Measurements from ENCODE around the gene TTLL10.
"Not testable (repeated sequence)": the region's sequence is repeated elsewhere in the genome, so short reads cannot be mapped to it uniquely, and the experiment has no call there.

TTLL10 gene

DNA sequence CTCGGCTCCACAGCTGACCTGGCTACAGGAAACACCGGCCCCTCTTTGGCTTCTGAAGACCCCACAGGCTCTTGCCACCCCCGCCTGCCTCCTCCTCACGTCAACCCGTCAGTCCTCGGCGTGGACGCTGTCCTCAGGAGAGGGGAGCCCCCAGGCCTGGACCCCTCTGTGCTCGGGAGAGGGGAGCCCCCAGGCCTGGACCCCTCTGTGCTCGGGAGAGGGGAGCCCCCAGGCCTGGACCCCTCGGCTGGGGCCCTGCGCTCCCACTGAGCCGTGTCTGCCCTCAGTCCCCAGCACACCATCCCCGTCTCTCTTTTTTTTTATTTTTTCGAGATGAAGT is 31.8 kb upstream of the TTLL10 start:
- no peak for DNase-seq

DNA sequence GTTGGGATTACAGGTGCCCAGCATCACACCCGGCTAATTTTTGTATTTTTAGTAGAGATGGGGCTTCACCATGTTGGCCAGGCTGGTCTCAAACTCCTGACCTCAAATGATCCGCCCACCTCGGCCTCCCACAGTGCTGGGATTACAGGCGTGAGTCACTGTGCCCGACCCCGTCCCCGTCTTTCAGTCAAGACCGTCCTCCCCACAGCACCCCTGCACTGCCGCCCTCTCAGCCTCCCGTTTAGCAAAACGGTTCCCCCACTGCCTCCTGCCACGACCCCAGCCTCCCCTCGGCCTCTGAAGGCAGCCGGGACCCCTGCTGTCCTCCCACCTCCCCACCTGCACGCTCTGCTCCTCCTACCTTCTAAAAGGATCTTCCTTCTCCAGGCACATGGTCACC is 31.3 kb upstream of the TTLL10 start:
- DNase-seq, result not testable (repeated sequence)

DNA sequence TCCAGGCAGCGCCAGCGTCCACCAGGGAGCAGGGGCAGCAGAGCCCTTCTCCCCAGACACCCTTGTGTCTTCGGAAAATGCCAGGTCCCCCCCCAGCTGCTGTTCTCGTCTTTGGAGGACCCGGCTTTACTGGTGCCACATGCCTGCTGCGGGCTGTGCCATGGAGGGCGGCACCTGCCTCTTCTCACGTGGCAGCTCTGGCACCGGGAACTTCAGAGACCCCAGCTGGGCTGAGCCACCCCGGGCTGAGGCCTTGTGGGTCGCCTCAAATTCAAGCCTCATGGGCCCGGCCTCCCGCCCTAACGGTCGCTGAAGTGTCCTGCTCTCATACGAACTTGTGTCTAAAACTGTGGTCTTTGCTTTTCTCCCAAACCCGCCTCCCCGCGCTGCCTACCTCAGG is 30.8 kb upstream of the TTLL10 start:
- no peak for DNase-seq

DNA sequence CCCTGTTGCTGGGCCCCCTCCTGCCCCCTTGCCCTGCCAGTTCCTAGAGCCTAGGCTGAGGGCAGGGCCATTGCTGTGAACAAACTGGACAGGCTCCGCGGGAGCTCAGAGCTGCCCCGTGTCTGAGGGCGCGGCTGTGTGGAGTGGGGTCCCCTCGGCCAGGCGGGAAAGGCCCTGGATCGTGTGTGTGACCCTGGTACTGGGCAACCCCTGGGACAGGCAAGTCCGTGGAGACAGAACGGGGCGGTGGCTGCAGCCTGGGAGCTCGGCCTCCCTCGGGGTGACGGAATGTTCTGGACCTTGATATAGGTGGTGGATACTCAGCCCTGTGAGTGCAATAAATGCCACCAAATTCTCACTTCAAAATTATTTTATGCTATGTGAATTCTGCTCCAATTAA is 30.0 kb upstream of the TTLL10 start:
- DNase-seq, result no peak

DNA sequence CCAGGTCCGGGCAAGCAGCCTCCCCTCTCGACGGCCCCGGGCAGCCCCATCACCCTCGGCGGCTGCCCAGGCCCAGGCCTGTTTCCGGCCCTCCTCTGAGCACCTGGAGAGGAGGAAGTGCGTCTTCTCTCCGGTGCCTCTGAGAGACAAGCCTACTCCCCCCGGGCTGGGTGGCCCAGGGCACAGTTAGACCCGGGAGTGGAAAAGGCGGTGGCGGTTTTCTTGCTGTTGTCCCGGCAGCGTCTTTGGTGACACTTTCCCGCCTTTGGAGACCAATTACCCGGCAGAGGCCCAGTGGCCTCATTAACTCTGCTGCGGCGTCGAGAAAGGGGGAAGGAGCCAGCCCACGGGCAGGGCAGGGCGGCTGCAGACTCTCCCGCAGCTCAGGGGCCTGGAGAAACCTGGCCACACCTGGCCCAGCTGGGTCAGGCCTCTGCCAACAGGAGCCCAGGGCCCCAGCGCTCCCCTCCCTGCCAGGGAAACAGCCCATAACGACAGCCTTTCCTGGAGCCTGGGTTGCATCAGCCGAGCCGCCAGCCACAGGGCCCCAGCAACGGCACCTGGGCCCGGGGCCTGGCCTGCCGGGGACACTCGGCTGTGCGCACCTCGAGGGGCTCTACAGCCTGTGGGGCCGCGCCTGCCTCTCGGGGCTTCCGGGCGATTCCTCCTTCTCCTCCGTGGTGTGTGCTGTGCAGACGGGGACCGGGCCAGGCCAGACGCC is 29.4 kb upstream of the TTLL10 start:
- DNase-seq, result peak; percentile 62

DNA sequence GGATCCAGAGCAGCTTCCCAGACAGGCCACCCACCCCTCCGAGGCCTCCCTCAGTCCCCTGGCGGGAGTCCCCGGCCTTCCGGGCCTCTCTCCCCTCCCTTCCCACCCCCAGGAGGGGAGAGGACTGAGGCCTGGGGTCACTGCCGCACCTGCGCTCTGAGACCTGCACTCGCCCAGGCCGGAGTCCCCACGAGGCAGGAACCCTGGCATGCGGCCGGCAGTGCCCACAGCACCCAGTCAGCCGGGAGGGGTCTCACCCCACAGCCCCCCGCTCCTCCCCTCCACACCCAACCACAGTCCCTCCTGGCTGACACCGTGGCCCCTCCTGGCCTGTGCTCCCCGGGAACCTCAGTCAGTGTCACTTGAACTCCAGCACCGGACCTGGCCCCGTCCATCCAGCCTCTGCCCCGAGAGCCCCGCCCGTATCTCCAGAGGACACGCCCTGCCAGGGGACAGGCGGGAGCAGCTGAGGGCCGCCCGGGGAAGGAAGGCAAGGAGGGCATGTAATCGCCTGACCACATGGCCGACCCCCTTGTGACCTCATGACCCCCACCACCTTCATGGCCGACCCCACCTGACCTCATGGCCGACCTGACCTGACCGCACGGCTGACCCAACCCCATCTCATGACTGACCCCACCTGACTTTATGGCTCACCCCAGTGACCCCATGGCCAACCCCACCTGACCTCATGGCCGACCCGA is 28.7 kb upstream of the TTLL10 start:
- no peak for DNase-seq

DNA sequence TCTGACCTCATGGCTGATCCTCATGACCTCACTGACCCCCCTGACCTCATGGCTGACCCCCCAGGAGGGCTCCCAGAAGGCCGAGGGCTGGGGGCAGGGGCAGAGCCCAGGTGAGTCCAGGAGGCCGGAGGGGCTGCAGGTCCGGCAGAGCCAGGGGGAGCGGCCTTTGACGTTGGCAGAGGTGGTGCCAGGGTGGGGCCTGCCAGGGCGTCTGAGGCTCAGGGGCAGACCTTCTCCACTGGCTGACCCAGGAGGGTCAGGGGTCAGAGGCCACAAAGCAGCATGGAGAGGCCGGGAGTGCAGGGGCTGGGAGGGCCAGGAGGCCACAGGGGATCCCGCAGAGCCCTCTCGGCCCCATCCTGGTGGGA is 28.1 kb upstream of the TTLL10 start:
- DNase-seq, result no peak

DNA sequence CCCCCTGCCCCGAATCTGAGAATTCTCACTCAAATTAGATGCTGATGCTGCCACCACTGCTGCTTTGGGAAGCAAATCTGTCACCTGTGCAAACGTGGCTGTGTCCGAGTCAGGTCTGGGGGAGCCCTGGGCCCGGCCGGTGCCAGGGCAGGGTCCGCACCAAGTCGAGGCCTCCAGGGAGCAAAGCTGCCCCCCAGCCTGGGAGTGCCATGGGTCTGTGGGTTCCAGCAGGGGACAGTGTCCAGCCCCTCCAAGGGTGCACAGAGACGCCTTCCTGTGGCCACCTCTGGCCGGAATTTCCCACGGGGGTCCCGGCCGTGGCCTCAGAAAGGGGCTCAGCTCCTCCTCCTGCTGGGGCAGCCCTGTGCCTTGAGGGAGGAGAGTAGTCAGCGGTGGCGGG is 27.7 kb upstream of the TTLL10 start:
- no peak for DNase-seq

DNA sequence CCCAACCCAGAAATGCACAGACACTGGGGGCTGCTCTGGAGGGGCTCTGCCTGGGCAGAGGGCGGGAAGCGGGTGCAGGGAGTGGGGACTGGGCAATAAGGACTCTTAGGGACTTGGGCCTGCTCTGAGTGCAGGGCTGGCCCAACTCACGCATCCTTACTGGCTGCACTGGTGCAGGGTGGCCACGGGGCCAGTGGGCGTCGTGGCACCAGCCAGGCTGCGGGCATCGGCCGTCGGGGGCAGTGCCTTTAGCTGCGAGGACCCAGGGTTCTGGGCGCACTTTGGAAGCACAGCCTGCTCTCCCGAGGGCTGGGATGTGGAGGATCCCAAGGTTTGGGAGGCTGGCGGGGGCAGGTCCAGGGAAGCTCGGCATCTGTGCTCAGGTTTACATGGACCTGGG is 27.1 kb upstream of the TTLL10 start:
- no peak for DNase-seq

DNA sequence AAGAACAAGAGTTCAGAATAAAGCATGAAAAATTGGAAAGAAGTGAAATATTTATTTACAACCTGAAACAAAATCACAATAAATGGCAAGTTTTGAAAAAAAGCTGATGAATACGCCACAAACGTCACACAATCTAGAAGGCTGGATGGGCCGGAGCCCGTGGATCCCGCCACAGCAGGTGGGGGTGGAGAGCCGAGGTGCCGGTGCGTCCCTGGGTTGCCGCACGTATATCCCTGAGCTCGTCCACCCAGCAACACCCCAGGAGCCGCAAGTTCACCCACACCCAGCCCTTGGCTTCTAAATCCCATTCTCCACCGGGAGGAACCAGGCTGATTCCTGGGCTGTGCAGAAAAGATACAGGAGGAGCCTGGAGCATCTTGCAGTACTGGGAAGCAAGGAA is 25.6 kb upstream of the TTLL10 start:
- DNase-seq, result no peak

DNA sequence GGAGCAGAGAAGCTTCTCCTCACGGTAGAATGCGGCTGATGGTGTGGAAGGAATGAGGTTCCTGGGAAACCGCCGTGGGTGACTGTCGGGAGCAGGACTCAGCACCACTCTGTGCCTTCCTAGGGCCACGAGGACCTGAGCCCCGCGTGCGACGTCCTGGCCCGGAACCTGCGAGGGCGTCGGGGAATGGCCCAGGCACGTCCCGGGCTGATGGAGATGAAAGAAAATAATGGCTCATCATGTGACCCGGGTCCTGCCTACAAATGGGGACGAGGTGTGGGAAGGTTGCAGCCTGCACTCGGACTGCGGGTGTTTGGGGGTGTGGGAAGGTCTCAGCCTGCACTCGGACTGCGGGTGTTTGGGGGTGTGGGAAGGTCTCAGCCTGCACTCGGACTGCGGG is 25.1 kb upstream of the TTLL10 start:
- DNase-seq, result no peak

DNA sequence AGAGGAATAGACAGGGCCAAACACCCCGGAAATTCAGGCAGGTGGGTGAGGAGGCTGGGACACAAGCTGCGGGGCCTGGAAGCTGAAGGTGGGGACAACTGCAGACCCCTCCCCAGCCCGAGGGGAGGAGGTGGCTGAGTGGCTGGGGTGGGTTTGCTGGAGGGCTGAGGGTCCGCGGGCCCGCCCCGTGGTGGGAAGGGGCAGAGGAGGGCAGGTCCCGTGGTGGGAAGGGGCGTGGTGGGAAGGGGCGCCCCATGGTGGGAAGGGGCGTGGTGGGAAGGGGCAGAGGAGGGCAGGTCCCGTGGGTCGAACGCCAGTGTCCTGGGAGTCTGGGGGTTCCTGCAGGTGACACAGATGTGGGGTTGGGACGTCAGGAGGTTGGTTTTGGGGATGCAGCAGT is 24.3 kb upstream of the TTLL10 start:
- DNase-seq, result no peak

DNA sequence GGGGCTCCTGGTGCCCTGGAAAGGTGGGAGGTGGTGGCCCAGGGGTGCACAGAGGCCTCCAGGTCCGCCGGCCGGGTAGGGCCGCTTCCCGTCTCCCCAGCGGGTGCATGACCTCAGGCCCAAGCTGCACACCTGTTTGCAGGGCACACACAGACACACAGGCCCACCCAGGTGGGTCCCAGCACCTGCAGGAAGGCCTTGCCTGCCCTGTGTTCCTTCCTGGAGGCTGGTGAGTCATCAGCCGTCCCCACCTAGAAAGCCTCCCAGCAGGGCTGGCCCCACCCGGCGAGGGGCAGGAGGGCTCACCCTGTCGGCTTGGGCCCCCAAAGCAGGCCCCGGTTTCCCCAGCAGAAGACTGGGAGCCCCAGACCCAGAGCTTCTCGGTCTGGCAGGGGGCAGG is 23.6 kb upstream of the TTLL10 start:
- DNase-seq, result no peak

DNA sequence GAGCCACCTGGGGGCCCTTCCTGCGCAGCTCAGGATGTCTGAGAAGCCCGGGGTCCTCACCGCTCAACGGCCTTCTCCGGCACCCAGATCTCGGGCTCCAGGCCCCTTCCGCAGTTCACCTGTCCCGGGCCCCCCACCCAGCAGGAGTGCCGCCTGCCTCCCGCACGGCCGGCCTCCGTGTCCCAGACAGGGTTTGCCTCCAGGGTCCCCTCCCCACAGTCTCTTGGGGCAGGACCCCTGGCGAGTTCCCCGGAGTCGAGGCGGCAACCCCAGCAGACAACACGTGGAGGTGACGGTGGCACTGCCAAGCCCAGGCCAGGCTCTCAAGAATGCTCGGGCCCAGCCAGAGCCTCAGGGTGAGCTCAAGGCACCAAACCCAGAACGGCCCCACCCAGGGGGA is 22.4 kb upstream of the TTLL10 start:
- DNase-seq, result no peak

DNA sequence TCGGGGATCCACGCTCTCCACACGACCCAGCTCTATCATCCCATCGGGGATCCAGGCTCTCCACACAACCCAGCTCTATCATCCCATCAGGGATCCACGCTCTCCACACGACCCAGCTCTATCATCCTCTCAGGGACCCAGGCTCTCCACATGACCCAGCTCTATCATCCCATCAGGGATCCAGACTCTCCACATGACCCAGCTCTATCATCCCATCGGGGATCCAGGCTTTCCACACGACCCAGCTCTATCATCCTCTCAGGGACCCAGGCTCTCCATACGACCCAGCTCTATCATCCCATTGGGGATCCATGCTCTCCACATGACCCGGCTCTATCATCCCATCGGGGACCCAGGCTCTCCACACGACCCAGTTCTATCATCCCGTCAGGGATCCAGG is 21.2 kb upstream of the TTLL10 start:
- DNase-seq, result not testable (repeated sequence)

DNA sequence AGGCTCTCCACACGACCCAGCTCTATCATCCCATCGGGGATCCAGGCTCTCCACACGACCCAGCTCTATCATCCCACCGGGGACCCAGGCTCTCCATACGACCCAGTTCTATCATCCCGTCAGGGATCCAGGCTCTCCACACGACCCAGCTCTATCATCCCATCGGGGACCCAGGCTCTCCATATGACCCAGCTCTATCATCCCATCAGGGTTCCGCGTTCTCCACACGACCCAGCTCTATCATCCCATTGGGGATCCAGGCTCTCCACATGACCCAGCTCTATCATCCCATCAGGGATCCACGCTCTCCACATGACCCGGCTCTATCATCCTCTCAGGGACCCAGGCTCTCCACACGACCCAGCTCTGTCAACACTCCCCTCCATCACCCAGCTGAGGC is 20.5 kb upstream of the TTLL10 start:
- DNase-seq, result not testable (repeated sequence)

DNA sequence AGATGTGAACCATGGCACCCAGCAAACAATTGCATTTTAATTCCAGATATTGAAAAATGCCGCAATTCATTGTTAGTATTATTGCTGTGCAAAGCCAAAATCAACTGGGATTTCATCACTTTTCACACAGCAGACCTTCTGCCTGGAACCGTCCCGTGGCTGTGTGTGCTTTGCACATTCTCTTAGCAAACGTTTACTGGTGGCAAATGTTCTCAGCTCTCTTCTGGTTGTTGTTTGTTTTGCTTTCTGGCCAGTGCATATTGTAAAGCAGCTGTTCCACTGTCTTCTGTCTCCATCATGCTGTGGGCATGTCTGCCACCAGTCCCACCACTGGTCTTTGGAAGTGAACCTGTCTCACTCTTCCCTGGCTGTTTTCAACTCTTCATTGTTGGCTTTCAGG is 19.8 kb upstream of the TTLL10 start:
- no peak for DNase-seq

DNA sequence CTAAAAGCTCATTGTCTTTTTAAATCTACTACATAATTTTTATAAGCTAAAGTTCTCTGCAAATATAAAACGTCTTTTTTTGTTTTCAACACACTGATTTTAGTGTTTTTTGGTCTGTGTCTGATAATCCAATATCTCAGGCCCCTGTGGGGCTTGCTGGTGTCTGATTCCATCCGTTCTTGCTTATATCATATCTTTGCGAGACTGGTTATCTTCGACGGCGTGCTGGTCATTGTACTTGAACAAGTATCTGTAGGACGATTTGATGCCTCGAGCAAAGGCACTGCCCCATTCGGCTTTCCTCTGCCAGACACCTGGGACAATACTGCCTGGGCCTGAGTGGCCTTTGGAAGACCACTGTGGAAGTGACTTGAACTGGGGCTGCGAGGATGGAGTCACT is 18.4 kb upstream of the TTLL10 start:
- no peak for DNase-seq

DNA sequence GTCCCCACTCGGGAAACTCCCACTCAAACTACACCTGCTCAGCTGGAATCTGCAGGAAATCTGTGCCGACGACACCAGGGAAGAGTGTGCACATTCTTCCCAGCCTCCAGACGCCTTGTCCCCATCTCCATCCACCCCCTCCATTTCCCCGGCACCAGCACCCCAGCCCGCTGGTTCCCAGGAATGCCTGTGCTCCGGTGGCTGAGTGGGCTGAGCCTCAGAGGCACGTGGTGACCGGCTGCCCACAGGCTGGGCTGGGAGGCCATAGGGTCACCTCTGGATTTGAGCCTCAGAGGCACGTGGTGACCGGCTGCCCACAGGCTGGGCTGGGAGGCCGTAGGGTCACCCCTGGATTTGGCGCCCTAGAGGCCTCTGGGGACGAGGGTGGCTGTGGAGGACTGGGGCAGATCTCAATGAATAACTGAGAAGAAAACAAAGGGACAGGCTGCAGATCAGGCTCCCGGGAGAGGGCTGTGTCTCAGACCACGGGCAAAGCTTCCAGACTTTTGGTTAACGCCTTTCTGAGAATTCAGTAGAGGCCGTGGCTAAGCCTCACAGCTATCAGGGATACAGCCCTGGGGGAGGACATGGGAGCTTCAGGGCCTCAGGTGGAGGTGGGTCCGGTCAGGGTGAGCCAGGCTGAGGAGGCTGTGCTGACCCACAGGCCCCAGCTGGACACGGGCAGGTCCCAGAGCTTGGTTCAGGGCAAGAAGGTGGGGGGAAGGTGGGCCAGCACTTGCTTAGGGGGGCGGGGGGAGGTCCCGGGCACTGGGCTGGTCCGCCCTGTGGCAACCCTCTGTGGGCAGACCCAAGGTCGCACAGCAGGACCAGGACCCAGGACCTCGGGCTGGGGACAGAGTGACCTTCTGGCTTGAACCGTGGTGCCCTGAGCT is 17.3 kb upstream of the TTLL10 start:
- no peak for DNase-seq

DNA sequence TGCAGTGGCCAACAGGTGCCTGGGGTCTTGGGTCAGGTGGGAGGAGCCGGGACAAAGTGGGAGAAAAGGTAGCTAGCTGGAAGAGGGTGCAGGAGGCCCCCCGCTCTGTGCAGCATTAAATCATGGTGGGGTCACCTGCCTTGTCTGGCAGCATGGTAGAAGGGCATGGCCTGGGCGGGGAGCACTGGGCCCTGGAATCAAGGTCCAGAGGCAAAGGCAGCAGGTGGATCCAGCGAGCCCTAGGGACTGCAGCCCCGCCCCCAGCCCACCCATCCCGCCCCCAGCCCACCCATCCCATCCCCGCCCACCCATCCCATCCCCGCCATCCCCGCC is 16.7 kb upstream of the TTLL10 start:
- no peak for DNase-seq

DNA sequence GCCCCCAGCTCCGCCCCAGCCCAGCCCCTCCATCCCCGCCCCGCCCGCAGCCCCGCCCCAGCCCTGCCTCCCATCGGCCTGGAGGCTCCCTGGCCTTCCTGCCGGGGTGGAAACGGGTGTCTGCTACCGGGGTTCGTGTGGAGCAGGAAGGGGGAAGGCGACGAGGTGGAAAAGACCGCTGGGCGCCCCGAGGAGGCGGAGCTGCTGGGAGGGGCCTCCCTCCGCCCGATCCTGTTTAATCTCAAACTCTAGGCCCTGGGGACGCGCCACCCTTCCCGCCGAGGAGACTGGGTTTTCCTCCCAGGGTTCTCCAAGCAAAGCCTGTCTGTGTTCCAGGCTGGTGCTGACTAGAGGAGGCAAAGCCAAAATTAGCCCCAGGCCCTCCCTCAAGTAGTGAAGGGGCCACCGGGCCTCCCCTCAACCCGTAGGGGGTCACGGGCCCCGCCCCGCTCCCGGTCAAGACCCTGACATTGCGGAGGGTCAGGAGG is 16.2 kb upstream of the TTLL10 start:
- DNase-seq, result peak; percentile 48

DNA sequence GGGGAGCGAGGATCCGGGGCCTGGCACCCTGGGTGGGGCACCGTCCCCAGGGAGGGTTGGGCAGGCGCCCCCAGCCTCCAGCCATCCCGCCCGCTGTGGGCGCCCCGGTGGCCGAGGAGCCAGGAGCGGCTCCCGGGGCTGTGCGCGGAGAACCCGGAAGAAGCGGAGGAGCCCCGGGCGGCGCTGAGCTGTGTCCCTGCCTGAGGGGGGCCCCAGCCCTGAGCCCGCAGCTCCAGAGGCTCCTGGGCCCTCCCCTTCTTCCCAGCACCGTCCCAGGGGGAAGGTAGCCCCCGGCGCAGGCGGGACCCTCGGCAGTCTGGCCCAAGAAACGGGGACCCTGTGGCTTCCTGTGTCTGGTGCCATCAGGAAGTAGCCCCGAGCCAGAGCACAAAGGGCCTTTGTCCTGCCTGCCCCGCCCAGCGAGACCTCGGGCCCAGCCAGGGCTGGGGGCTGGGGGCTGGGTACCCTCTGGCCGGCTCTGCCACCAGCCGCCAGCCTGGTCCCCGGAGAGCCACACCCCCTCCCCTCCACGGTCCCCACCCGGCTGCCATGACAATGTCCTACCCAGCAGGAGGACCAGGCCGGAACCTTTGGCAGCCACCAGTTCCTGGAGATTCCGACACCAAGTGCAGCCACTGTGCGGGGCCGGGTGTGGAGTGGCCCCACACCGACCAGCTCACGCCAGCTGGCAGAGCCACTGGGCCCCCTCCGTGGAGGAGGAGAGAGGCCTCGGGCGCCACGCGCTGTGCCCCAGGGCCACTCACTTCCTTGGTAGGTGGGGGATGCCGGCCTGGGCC is 15.6 kb upstream of the TTLL10 start:
- peak; percentile 24 for DNase-seq

DNA sequence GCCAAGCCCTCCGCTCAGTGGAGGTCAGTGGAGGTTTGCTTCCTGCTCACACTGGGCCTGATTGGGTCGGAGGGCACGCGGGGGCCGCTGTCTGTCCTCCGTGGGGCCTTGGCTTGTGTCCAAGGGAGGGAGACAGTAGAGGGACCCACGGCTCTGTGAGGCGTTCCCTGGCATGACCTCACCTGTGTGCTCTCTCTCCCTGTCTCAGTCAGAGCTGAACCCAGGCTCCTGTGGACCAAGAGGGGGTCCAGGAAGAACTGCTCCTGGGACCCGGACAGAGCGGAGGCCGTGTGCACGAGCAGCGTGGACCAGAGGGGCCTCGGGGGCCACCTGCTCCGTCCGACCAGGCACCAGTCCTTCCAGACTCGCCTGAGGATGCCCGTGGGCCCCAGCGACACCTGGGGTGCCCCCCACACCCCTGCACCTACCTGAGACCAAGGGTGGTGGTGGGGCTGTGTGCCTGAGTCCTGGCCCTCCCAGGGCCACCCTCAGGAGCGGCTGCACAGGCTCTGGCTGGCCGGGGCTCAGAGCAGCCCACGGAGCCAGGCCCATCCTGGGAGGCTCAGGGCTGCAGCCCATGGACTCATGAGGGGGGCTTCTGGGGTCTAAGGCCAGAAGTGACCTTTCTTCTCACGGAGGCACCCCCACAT is 13.3 kb upstream of the TTLL10 start:
- DNase-seq, result no peak

Data from activated CD4-positive, alpha-beta T cell treated with anti-CD3 and anti-CD28 coated beads, Interleukin-2, amount 50 U/mL, for 1 hour (primary cell).